ENCODE results near the gene ADAM23. TPM values are rescaled to one million over a fixed set of nuclear protein-coding genes. Genes with fewer than 3 reads are reported as not detected.

Gene ADAM23
- total and polyA plus RNA-seq, 2 experiments from 2014 or later: 2.8 to 3.3 TPM

GRCh38 chr2:206443735-206444527 is 599 bp downstream of the ADAM23 start:
- TF ChIP-seq CTCF (IDR thresholded peaks at IDR 0.05; ENCODE audit: poor library complexity) (peak; percentile 9), EZH2phosphoT487 (IDR thresholded peaks at IDR 0.05; ENCODE audit: low read depth, severe bottlenecking, unreplicated experiment) (no peak), EZH2 (IDR thresholded peaks at IDR 0.05; ENCODE audit: borderline replicate concordance) (peak; percentile 72)
- peak overlapping the region; percentile 72 for H3K4me3 ChIP-seq
- H3K79me2 ChIP-seq: no peaks in the 10 kb centered on the region
- H4K20me1 ChIP-seq (ENCODE audit: insufficient read depth, poor library complexity, severe bottlenecking): no peaks in the 10 kb centered on the region
- H3K27ac ChIP-seq: no peak overlapping the region
- peak overlapping the region; percentile 93 for H2AFZ ChIP-seq
- H3K9me3 ChIP-seq (ENCODE audit: low read depth): no peaks in the 10 kb centered on the region
- peaks cover 63% of the 10 kb centered on the region for H3K27me3 ChIP-seq
- 2% methylated on average over 59 of the region's 77 CpGs for WGBS (ENCODE audit: low lambda C conversion rate, missing lambda C conversion rate)
- peak overlapping the region; percentile 97 for H3K4me2 ChIP-seq
- H3K9me2 ChIP-seq (replicated peaks; ENCODE audit: insufficient read depth): no peaks in the 10 kb centered on the region
- H3K4me1 ChIP-seq (ENCODE audit: insufficient read depth): peaks cover 6% of the 10 kb centered on the region
- no peaks in the 10 kb centered on the region for H3K36me3 ChIP-seq (replicated peaks; ENCODE audit: insufficient read depth, low read depth)
- DNase-seq (ENCODE audit: low spot score): peak; percentile 70

- WGBS (ENCODE audit: low lambda C conversion rate, missing lambda C conversion rate): 90% methylated on average over 2 of the region's 2 CpGs
- Histone ChIP-seq H3K36me3 (replicated peaks; ENCODE audit: insufficient read depth, low read depth) (no peaks in the 10 kb centered on the region), H3K9me2 (replicated peaks; ENCODE audit: insufficient read depth) (no peaks in the 10 kb centered on the region), H3K4me2 (no peak overlapping the region), H3K27me3 (peaks cover 50% of the 10 kb centered on the region), H3K4me3 (no peak overlapping the region), H3K9me3 (ENCODE audit: low read depth) (no peaks in the 10 kb centered on the region), H4K20me1 (ENCODE audit: insufficient read depth, poor library complexity, severe bottlenecking) (no peaks in the 10 kb centered on the region), H2AFZ (no peak overlapping the region), H3K4me1 (ENCODE audit: insufficient read depth) (peaks cover 6% of the 10 kb centered on the region), H3K27ac (no peak overlapping the region), H3K79me2 (no peaks in the 10 kb centered on the region)
- TF ChIP-seq EZH2 (IDR thresholded peaks at IDR 0.05; ENCODE audit: borderline replicate concordance) (peak; percentile 26), CTCF (IDR thresholded peaks at IDR 0.05; ENCODE audit: poor library complexity) (no peak), EZH2phosphoT487 (IDR thresholded peaks at IDR 0.05; ENCODE audit: low read depth, severe bottlenecking, unreplicated experiment) (no peak)
- DNase-seq (ENCODE audit: low spot score): no peak
These were observed 2.6 kb downstream of the ADAM23 start for GRCh38 chr2:206445948-206446347.

GRCh38 chr2:206452242-206452641 is 8.9 kb downstream of the ADAM23 start:
- Histone ChIP-seq H3K27me3 (no peaks in the 10 kb centered on the region), H3K27ac (no peak overlapping the region), H3K4me1 (ENCODE audit: insufficient read depth) (no peaks in the 10 kb centered on the region), H4K20me1 (ENCODE audit: insufficient read depth, poor library complexity, severe bottlenecking) (no peaks in the 10 kb centered on the region), H3K36me3 (replicated peaks; ENCODE audit: insufficient read depth, low read depth) (no peaks in the 10 kb centered on the region), H3K9me3 (ENCODE audit: low read depth) (no peaks in the 10 kb centered on the region), H3K79me2 (no peaks in the 10 kb centered on the region), H3K4me3 (no peak overlapping the region), H3K4me2 (no peak overlapping the region), H2AFZ (no peak overlapping the region), H3K9me2 (replicated peaks; ENCODE audit: insufficient read depth) (no peaks in the 10 kb centered on the region)
- TF ChIP-seq CTCF (IDR thresholded peaks at IDR 0.05; ENCODE audit: poor library complexity): no peak
- no peak for TF ChIP-seq EZH2phosphoT487 (IDR thresholded peaks at IDR 0.05; ENCODE audit: low read depth, severe bottlenecking, unreplicated experiment)
- no peak for TF ChIP-seq EZH2 (IDR thresholded peaks at IDR 0.05; ENCODE audit: borderline replicate concordance)
- no peak for DNase-seq (ENCODE audit: low spot score)
- 78% methylated on average over 1 of the region's 1 CpG for WGBS (ENCODE audit: low lambda C conversion rate, missing lambda C conversion rate)
